HCT116 (cell line): Measurements from ENCODE around the gene PRR36. TPM values are rescaled to one million over a fixed set of nuclear protein-coding genes. Genes with fewer than 3 reads are reported as not detected.

Source experiments
- ATAC-seq: fragments of 200-7000 bp; cut with Tn5 transposase; 2 replicates; pipeline ENCODE4 v1.9.1; 2020; ENCODE audit warnings: mild to moderate bottlenecking, moderate library complexity
- BruUV-seq: library from RNA; stranded (reverse); fragments of 400-500 nt; replicated peaks from 2 replicates; lab custom pipeline; 2021; lab: Mats Ljungman, UMichigan
- CTCF ChIA-PET: fragments of 300-600 bp; sonication (Branson Sonifier 250); formaldehyde crosslinking; loops from one replicate; lab custom pipeline; 2021; ENCODE audit warnings: antibody characterized with exemption; lab: Charles Lee
- POLR2A ChIA-PET: fragments of 300-600, 350-600 bp; sonication (Branson Sonifier 250); formaldehyde crosslinking; loops from one replicate; lab custom pipeline; 2021; ENCODE audit warnings: antibody characterized with exemption; lab: Charles Lee
- RAD21 ChIA-PET, 2 experiments: fragments of 300-600 bp; sonication (Branson Sonifier 250); formaldehyde crosslinking; loops; one replicate each; lab custom pipeline; 2023; ENCODE audit warnings: low total read pairs in 2 of 2; ENCODE audit not compliant: uncharacterized antibody in 2 of 2, unreplicated experiment in 2 of 2, low non-redundant PET in 1 of 2; lab: Charles Lee
- DNase-seq: peaks from one replicate; pipeline ENCODE4 v3.0.0-alpha.2; 2010; ENCODE audit warnings: low read depth, low spot score
- H2AFZ ChIP-seq: fragments of 200-600 bp; shearing (Covaris generic), sonication (generic); 2 replicates; pipeline ENCODE4 v1.6.1; 2017; ENCODE audit warnings: low read depth, mixed run types, mixed read lengths, antibody characterized with exemption, low read length; ENCODE audit not compliant: poor library complexity, severe bottlenecking
- H3K27ac ChIP-seq: 2 replicates; pipeline ENCODE4 v1.5.1; 2012; ENCODE audit warnings: low read depth, low read length
- H3K27me3 ChIP-seq: fragments of 200-600 bp; sonication (generic); 2 replicates; pipeline ENCODE4 v1.6.1; 2016; ENCODE audit warnings: mixed run types, low read length, mixed read lengths; ENCODE audit not compliant: insufficient read depth
- H3K36me3 ChIP-seq, 2 experiments: fragments of 200-500 bp in 1 of 2; fragments of 200-600 bp in 1 of 2; sonication (Bioruptor generic) in 1 of 2; sonication (generic) in 1 of 2; 2 replicates each; pipeline versions ENCODE4 v1.5.1 to v1.6.1; 2014 to 2016; ENCODE audit warnings: low read length in 2 of 2, inconsistent platforms in 1 of 2, mixed read lengths in 1 of 2, mixed run types in 1 of 2; ENCODE audit not compliant: insufficient read depth in 2 of 2, control insufficient read depth in 1 of 2
- H3K4me1 ChIP-seq, 2 experiments: fragments of 200-600 bp in 1 of 2; sonication (generic) in 1 of 2; 2 replicates each; pipeline versions ENCODE4 v1.5.1 to v1.6.1; 2012 to 2017; ENCODE audit warnings: low read length in 2 of 2, inconsistent platforms in 1 of 2, mild to moderate bottlenecking in 1 of 2, mixed read lengths in 1 of 2, mixed run types in 1 of 2, moderate library complexity in 1 of 2; ENCODE audit not compliant: insufficient read depth in 2 of 2, control insufficient read depth in 1 of 2
- H3K4me2 ChIP-seq: fragments of 200-600 bp; sonication (generic); 2 replicates; pipeline ENCODE4 v1.6.1; 2017; ENCODE audit warnings: mixed run types, low read length, mixed read lengths
- H3K4me3 ChIP-seq, 2 experiments: fragments of 200-600 bp in 1 of 2; sonication (generic) in 1 of 2; replicated peaks in 1 of 2; 2 replicates each; pipeline ENCODE4 v1.5.1; 2011 to 2016; ENCODE audit warnings: low read length in 2 of 2, control low read depth in 1 of 2, low read depth in 1 of 2, mild to moderate bottlenecking in 1 of 2, mixed read lengths in 1 of 2, mixed run types in 1 of 2
- H3K79me2 ChIP-seq: fragments of 200-600 bp; sonication (generic); 2 replicates; pipeline ENCODE4 v1.6.1; 2017; ENCODE audit warnings: mild to moderate bottlenecking, mixed run types, low read length, moderate library complexity, mixed read lengths; ENCODE audit not compliant: insufficient read depth
- H3K9ac ChIP-seq: fragments of 200-600 bp; sonication (generic); 2 replicates; pipeline ENCODE4 v1.6.1; 2016; ENCODE audit warnings: low read length, mixed read lengths
- H3K9me2 ChIP-seq: fragments of 200-600 bp; sonication (generic), shearing (Covaris generic); 2 replicates; pipeline ENCODE4 v1.6.1; 2017; ENCODE audit warnings: mixed run types, mild to moderate bottlenecking, moderate library complexity; ENCODE audit not compliant: insufficient read depth
- H3K9me3 ChIP-seq, 2 experiments: fragments of 200-500 bp in 1 of 2; fragments of 200-600 bp in 1 of 2; sonication (Bioruptor generic) in 1 of 2; sonication (generic) in 1 of 2; 2 replicates each; pipeline ENCODE4 v1.6.1; 2014 to 2017; ENCODE audit warnings: low read length in 2 of 2, mixed read lengths in 2 of 2, inconsistent platforms in 1 of 2, low read depth in 1 of 2, mild to moderate bottlenecking in 1 of 2, mixed run types in 1 of 2, moderate library complexity in 1 of 2; ENCODE audit not compliant: control insufficient read depth in 1 of 2, insufficient read depth in 1 of 2
- H4K20me1 ChIP-seq: fragments of 200-600 bp; sonication (generic), shearing (Covaris generic); 2 replicates; pipeline ENCODE4 v1.6.1; 2017; ENCODE audit warnings: mixed run types, mild to moderate bottlenecking, moderate library complexity; ENCODE audit not compliant: insufficient read depth
- EGR1 ChIP-seq: IDR thresholded peaks from 2 replicates; pipeline ENCODE4 v1.6.1; 2012; ENCODE audit warnings: low read depth
- EZH2 ChIP-seq: fragments of 200-600 bp; sonication (generic); IDR thresholded peaks from 2 replicates; pipeline ENCODE4 v1.6.1; 2017; ENCODE audit warnings: antibody characterized with exemption, mixed run types
- EZH2phosphoT487 ChIP-seq: fragments of 200-600 bp; IDR thresholded peaks from 2 replicates; pipeline ENCODE4 v1.6.1; 2018; ENCODE audit warnings: antibody characterized with exemption, borderline replicate concordance
- POLR2A ChIP-seq: IDR thresholded peaks from 2 replicates; pipeline ENCODE4 v1.7.0; 2011; ENCODE audit warnings: borderline replicate concordance; ENCODE audit not compliant: insufficient read depth, insufficient read length; ENCODE audit errors: extremely low read depth
- POLR2AphosphoS5 ChIP-seq: IDR thresholded peaks from 2 replicates; pipeline ENCODE4 v1.6.1; 2011; ENCODE audit warnings: mild to moderate bottlenecking, low read depth, low read length, moderate library complexity
- RAD21 ChIP-seq: IDR thresholded peaks from 2 replicates; pipeline ENCODE4 v1.6.1; 2012; ENCODE audit warnings: low read depth, mild to moderate bottlenecking
- SRF ChIP-seq: IDR thresholded peaks from 2 replicates; pipeline ENCODE4 v1.6.1; 2012; ENCODE audit warnings: low read depth
- TCF7L2 ChIP-seq: IDR thresholded peaks from 2 replicates; pipeline ENCODE4 v1.7.0; 2011; ENCODE audit warnings: borderline replicate concordance, inconsistent platforms; ENCODE audit not compliant: insufficient read depth, insufficient read length; ENCODE audit errors: extremely low read depth
- YY1 ChIP-seq: IDR thresholded peaks from 2 replicates; pipeline ENCODE4 v1.6.1; 2011; ENCODE audit warnings: low read length, low read depth, moderate library complexity, mild to moderate bottlenecking; ENCODE audit not compliant: insufficient replicate concordance; ENCODE audit errors: extremely low read depth
- ZFX ChIP-seq: fragments of 450-650 bp; IDR thresholded peaks from 2 replicates; pipeline ENCODE4 v1.6.1; 2017
- intact Hi-C: fragments of 100-400 bp; cut with micrococcal nuclease; formaldehyde crosslinking; loops from 2 replicates; pipeline ENCODE4 v1.10.0; 2022
- total RNA-seq: library from RNA; stranded (reverse); gene quantifications from one replicate; pipeline ENCODE4 v1.2.1, GENCODE V29; 2021; ENCODE audit not compliant: unreplicated experiment
- TF ChIP-seq, protein P1 (sequence below): IDR thresholded peaks from 2 replicates; pipeline ENCODE4 v1.6.1; 2012
- TF ChIP-seq, protein P2 (sequence below), 3 experiments: fragments of 200-600 bp in 1 of 3; sonication (generic) in 1 of 3; IDR thresholded peaks in 2 of 3; conservative IDR thresholded peaks in 1 of 3; 2 replicates each; pipeline ENCODE4 v1.5.1; 2012 to 2017; ENCODE audit warnings: low read depth in 2 of 3, low read length in 2 of 3, antibody characterized with exemption in 1 of 3, borderline replicate concordance in 1 of 3, control low read depth in 1 of 3, mild to moderate bottlenecking in 1 of 3, mixed read lengths in 1 of 3, mixed run types in 1 of 3, moderate library complexity in 1 of 3; ENCODE audit not compliant: insufficient read depth in 1 of 3

PRR36 gene
- total RNA-seq, 1 experiment from 2014 or later: 7.5 TPM

DNA sequence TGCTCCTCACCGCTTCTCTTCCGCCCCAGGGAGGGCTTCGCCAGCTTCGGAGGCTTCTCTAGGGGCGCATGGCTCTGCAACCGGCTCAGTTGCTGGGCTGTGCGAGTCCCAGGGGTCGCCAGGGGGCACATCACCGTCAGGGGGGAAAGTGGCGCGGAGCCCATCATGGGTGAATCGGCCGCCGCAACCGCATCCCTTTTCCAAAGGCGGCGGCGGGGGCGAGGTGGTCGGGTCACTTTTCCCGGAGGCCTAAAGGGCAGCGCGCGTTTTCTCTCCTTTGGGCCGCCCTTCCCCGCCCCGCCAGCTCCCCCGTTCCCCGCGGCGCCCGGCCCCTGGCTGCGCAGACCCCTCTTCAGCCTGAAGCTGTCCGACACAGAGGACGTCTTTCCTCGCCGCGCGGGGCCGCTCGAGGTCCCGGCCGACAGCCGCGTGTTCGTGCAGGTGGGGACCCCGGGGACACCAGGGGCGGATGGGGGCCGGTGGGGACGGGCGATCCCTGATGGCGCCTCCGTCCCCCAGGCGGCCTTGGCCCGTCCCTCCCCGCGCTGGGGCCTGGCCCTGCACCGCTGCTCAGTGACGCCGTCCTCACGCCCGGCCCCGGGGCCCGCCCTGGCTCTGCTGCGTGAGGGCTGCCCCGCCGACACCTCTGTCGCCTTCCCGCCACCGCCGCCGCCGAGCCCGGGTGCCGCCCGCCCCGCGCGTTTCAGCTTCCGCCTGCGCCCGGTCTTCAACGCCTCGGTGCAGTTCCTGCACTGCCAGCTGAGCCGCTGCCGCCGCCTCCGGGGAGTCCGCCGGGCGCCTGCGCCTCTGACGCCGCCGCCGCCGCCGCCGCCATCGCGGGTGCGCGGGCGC is 42.1 kb upstream of the PRR36 start:
- no TSS peak for BruUV-seq
- RAD21 ChIA-PET: no interaction called here
- TF ChIP-seq RAD21 (no peak), EZH2phosphoT487 (no peak), TCF7L2 (peak; percentile 29), YY1 (no peak), POLR2AphosphoS5 (peak; percentile 6), EGR1 (no peak), ZFX (peak; percentile 82; the same call in 1 of the 2 replicates), EZH2 (no peak), SRF (no peak), POLR2A (no peak)
- TF ChIP-seq, protein P1, sequence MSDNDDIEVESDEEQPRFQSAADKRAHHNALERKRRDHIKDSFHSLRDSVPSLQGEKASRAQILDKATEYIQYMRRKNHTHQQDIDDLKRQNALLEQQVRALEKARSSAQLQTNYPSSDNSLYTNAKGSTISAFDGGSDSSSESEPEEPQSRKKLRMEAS: peak; percentile 72; the same call in 1 of the 2 replicates
- TF ChIP-seq, protein P2, sequence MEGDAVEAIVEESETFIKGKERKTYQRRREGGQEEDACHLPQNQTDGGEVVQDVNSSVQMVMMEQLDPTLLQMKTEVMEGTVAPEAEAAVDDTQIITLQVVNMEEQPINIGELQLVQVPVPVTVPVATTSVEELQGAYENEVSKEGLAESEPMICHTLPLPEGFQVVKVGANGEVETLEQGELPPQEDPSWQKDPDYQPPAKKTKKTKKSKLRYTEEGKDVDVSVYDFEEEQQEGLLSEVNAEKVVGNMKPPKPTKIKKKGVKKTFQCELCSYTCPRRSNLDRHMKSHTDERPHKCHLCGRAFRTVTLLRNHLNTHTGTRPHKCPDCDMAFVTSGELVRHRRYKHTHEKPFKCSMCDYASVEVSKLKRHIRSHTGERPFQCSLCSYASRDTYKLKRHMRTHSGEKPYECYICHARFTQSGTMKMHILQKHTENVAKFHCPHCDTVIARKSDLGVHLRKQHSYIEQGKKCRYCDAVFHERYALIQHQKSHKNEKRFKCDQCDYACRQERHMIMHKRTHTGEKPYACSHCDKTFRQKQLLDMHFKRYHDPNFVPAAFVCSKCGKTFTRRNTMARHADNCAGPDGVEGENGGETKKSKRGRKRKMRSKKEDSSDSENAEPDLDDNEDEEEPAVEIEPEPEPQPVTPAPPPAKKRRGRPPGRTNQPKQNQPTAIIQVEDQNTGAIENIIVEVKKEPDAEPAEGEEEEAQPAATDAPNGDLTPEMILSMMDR (IDR thresholded peaks at IDR 0.05 in 2 of 3, conservative IDR thresholded peaks at IDR 0.05 in 1 of 3; ENCODE audit: borderline replicate concordance in 1 of 3, insufficient read depth in 1 of 3, low read depth in 2 of 3, low read length in 2 of 3): no peak
- Histone ChIP-seq H4K20me1 (no peaks in the 10 kb centered on the region), H3K9me2 (no peaks in the 10 kb centered on the region), H3K9me3 (no peaks in the 10 kb centered on the region), H3K4me1 (peaks cover 16 to 52% of the 10 kb centered on the region in 2 experiments; a peak in 3 of 4 replicates), H3K79me2 (peaks cover 10% of the 10 kb centered on the region; the same call in 1 of the 2 replicates), H3K4me2 (peak overlapping the region; percentile 91), H3K27ac (peak overlapping the region; percentile 89), H3K36me3 (peaks cover 3 to 6% of the 10 kb centered on the region in 2 experiments; a peak in 3 of 4 replicates), H2AFZ (peak overlapping the region; percentile 14), H3K27me3 (no peaks in the 10 kb centered on the region), H3K9ac (peak overlapping the region; percentile 89), H3K4me3 (peak overlapping the region; percentile 66 to 74)
- CTCF ChIA-PET: interaction anchor here (1.0 to 1.3 kb wide), 2 partner anchors 13 to 86 kb away, joined by 4 to 6 read pairs; partner anchors contain the start of gene MAP2K7
- intact Hi-C loops: no loop called here
- no peak for DNase-seq
- peak; percentile 15 for ATAC-seq
- POLR2A ChIA-PET: interaction anchor here (1.7 kb wide), 1 partner anchor 13 kb away, joined by 6 read pairs; the partner anchor contains the start of gene MAP2K7
